Activated naive CD8-positive, alpha-beta T cell treated with anti-CD3 and anti-CD28 coated beads, Interleukin-2, amount 50 U/mL, for 16 hours (primary cell): ENCODE measurements around the gene CLNK.

Experiments
- DNase-seq: peaks from one replicate; pipeline ENCODE4 v3.0.0-alpha.2; 2020; ENCODE audit warnings: low read depth, low spot score

The CLNK gene

GRCh38 chr4:10684631-10685030 lies at the start of gene CLNK:
CLNK (minus strand) TSS chr4:10684768; CDS start chr4:10667869, 16,899 bp downstream.
- DNase-seq = no peak

- DNase-seq = no peak
Measured at GRCh38 chr4:10733481-10734062, 49.0 kb upstream of the CLNK start.

GRCh38 chr4:10732914-10733415 lies 48.4 kb upstream of the CLNK start:
- DNase-seq = no peak

- DNase-seq = no peak
Measured at GRCh38 chr4:10732235-10732913, 47.8 kb upstream of the CLNK start.

- no peak for DNase-seq
Measured at GRCh38 chr4:10731690-10732089, 47.1 kb upstream of the CLNK start.

GRCh38 chr4:10731162-10731561 lies 46.6 kb upstream of the CLNK start:
- DNase-seq = no peak

GRCh38 chr4:10730590-10730989 lies 46.0 kb upstream of the CLNK start:
- no peak for DNase-seq

GRCh38 chr4:10730019-10730418 lies 45.5 kb upstream of the CLNK start:
- no peak for DNase-seq

- no peak for DNase-seq
Measured at GRCh38 chr4:10729366-10729765, 44.8 kb upstream of the CLNK start.

- DNase-seq = no peak
Measured at GRCh38 chr4:10728016-10728415, 43.4 kb upstream of the CLNK start.

- no peak for DNase-seq
Measured at GRCh38 chr4:10727140-10727880, 42.7 kb upstream of the CLNK start.

- DNase-seq = no peak
Measured at GRCh38 chr4:10722957-10723356, 38.4 kb upstream of the CLNK start.

GRCh38 chr4:10721616-10722015 lies 37.0 kb upstream of the CLNK start:
- no peak for DNase-seq

GRCh38 chr4:10716163-10716562 lies 31.6 kb upstream of the CLNK start:
- DNase-seq = no peak

GRCh38 chr4:10715696-10716095 lies 31.1 kb upstream of the CLNK start:
- no peak for DNase-seq

- DNase-seq = no peak
Measured at GRCh38 chr4:10715135-10715534, 30.6 kb upstream of the CLNK start.

GRCh38 chr4:10713591-10713990 lies 29.0 kb upstream of the CLNK start:
- DNase-seq = no peak

GRCh38 chr4:10706236-10706635 lies 21.7 kb upstream of the CLNK start:
- DNase-seq = no peak

- no peak for DNase-seq
Measured at GRCh38 chr4:10704430-10704810, 19.9 kb upstream of the CLNK start.

GRCh38 chr4:10703766-10704429 lies 19.3 kb upstream of the CLNK start:
- DNase-seq = no peak

- DNase-seq = no peak
Measured at GRCh38 chr4:10703156-10703555, 18.6 kb upstream of the CLNK start.
